T-helper 2 cell treated with Interferon-gamma antibody and Interleukin-4, amounts not matched to agents 5 μg/mL and 100 μg/mL, for 36 hours (primary cell): ENCODE measurements around the gene EXOC3.
"Not testable (repeated sequence)": the region's sequence is repeated elsewhere in the genome, so short reads cannot be mapped to it uniquely, and the experiment has no call there.

Source experiments
- DNase-seq: peaks from one replicate; pipeline ENCODE4 v3.0.0; 2021; ENCODE audit warnings: low spot score
- H3K27ac Mint-ChIP-seq: one replicate; pipeline ENCODE4 v1.8.0; 2021; ENCODE audit warnings: mild to moderate bottlenecking, mixed read lengths
- H3K27me3 Mint-ChIP-seq: one replicate; pipeline ENCODE4 v1.8.0; 2021; ENCODE audit warnings: low read depth, mixed read lengths
- H3K36me3 Mint-ChIP-seq: one replicate; pipeline ENCODE4 v1.8.0; 2021; ENCODE audit warnings: low read depth, mixed read lengths
- H3K4me1 Mint-ChIP-seq: one replicate; pipeline ENCODE4 v1.8.0; 2021; ENCODE audit warnings: low read depth, mixed read lengths
- H3K4me3 Mint-ChIP-seq: one replicate; pipeline ENCODE4 v1.8.0; 2022; ENCODE audit warnings: mild to moderate bottlenecking, moderate library complexity, mixed read lengths
- H3K9me3 Mint-ChIP-seq: one replicate; pipeline ENCODE4 v1.8.0; 2021; ENCODE audit warnings: mixed read lengths

EXOC3 gene

GRCh38 chr5:499233-500209 lies 56.5 kb downstream of the EXOC3 start:
- Mint-ChIP-seq H3K27me3 (peaks cover 9% of the 10 kb centered on the region), H3K9me3 (no peaks in the 10 kb centered on the region), H3K36me3 (no peaks in the 10 kb centered on the region), H3K4me1 (no peaks in the 10 kb centered on the region), H3K27ac (no peak overlapping the region), H3K4me3 (no peak overlapping the region)
- DNase-seq: no peak

- Mint-ChIP-seq H3K27me3 (peaks cover 9% of the 10 kb centered on the region), H3K9me3 (no peaks in the 10 kb centered on the region), H3K4me1 (no peaks in the 10 kb centered on the region), H3K27ac (no peak overlapping the region), H3K4me3 (no peak overlapping the region), H3K36me3 (no peaks in the 10 kb centered on the region)
- DNase-seq: no peak
These were observed 57.5 kb downstream of the EXOC3 start for GRCh38 chr5:500491-500890.

- no peaks in the 10 kb centered on the region for H3K9me3 Mint-ChIP-seq
- H3K4me3 Mint-ChIP-seq: no peak overlapping the region
- H3K36me3 Mint-ChIP-seq: no peaks in the 10 kb centered on the region
- peaks cover 9% of the 10 kb centered on the region for H3K27me3 Mint-ChIP-seq
- DNase-seq: no peak
- no peak overlapping the region for H3K27ac Mint-ChIP-seq
- no peaks in the 10 kb centered on the region for H3K4me1 Mint-ChIP-seq
These were observed 58.3 kb downstream of the EXOC3 start for GRCh38 chr5:501105-501830.

- Mint-ChIP-seq H3K27ac (no peak overlapping the region), H3K9me3 (no peaks in the 10 kb centered on the region), H3K4me1 (no peaks in the 10 kb centered on the region), H3K4me3 (no peak overlapping the region), H3K36me3 (no peaks in the 10 kb centered on the region), H3K27me3 (peaks cover 9% of the 10 kb centered on the region)
- DNase-seq: no peak
These were observed 58.8 kb downstream of the EXOC3 start for GRCh38 chr5:501831-502184.

- H3K27ac Mint-ChIP-seq: no peak overlapping the region
- no peaks in the 10 kb centered on the region for H3K9me3 Mint-ChIP-seq
- DNase-seq: no peak
- no peaks in the 10 kb centered on the region for H3K36me3 Mint-ChIP-seq
- peaks cover 9% of the 10 kb centered on the region for H3K27me3 Mint-ChIP-seq
- no peaks in the 10 kb centered on the region for H3K4me1 Mint-ChIP-seq
- no peak overlapping the region for H3K4me3 Mint-ChIP-seq
These were observed 59.5 kb downstream of the EXOC3 start for GRCh38 chr5:502325-503079.

GRCh38 chr5:504326-505154 lies 61.6 kb downstream of the EXOC3 start:
- Mint-ChIP-seq H3K27ac (no peak overlapping the region), H3K27me3 (peaks cover 9% of the 10 kb centered on the region), H3K4me1 (no peaks in the 10 kb centered on the region), H3K4me3 (no peak overlapping the region), H3K36me3 (no peaks in the 10 kb centered on the region), H3K9me3 (no peaks in the 10 kb centered on the region)
- DNase-seq: no peak

- peaks cover 9% of the 10 kb centered on the region for H3K27me3 Mint-ChIP-seq
- H3K4me1 Mint-ChIP-seq: no peaks in the 10 kb centered on the region
- H3K4me3 Mint-ChIP-seq: no peak overlapping the region
- no peaks in the 10 kb centered on the region for H3K36me3 Mint-ChIP-seq
- DNase-seq: no peak
- H3K27ac Mint-ChIP-seq: no peak overlapping the region
- no peaks in the 10 kb centered on the region for H3K9me3 Mint-ChIP-seq
These were observed 63.1 kb downstream of the EXOC3 start for GRCh38 chr5:505951-506525.

- not testable (repeated sequence) for H3K9me3 Mint-ChIP-seq, H3K27me3 Mint-ChIP-seq, H3K4me1 Mint-ChIP-seq, H3K27ac Mint-ChIP-seq, H3K36me3 Mint-ChIP-seq, H3K4me3 Mint-ChIP-seq, DNase-seq
These were observed 65.1 kb downstream of the EXOC3 start for GRCh38 chr5:507986-508575.

- no peak for DNase-seq
- Mint-ChIP-seq H3K36me3 (no peaks in the 10 kb centered on the region), H3K9me3 (no peaks in the 10 kb centered on the region), H3K27me3 (no peaks in the 10 kb centered on the region), H3K4me1 (no peaks in the 10 kb centered on the region), H3K4me3 (no peak overlapping the region), H3K27ac (no peak overlapping the region)
These were observed 66.7 kb downstream of the EXOC3 start for GRCh38 chr5:509611-510185.

- H3K9me3 Mint-ChIP-seq: no peaks in the 10 kb centered on the region
- no peak overlapping the region for H3K27ac Mint-ChIP-seq
- no peak for DNase-seq
- no peaks in the 10 kb centered on the region for H3K36me3 Mint-ChIP-seq
- peaks cover 5% of the 10 kb centered on the region for H3K27me3 Mint-ChIP-seq
- no peaks in the 10 kb centered on the region for H3K4me1 Mint-ChIP-seq
- H3K4me3 Mint-ChIP-seq: no peak overlapping the region
These were observed 67.5 kb downstream of the EXOC3 start for GRCh38 chr5:510521-510920.

GRCh38 chr5:511476-511875 lies 68.5 kb downstream of the EXOC3 start:
- H3K27me3 Mint-ChIP-seq: peaks cover 5% of the 10 kb centered on the region
- DNase-seq: no peak
- H3K4me3 Mint-ChIP-seq: no peak overlapping the region
- H3K9me3 Mint-ChIP-seq: no peaks in the 10 kb centered on the region
- no peaks in the 10 kb centered on the region for H3K4me1 Mint-ChIP-seq
- H3K27ac Mint-ChIP-seq: no peak overlapping the region
- H3K36me3 Mint-ChIP-seq: no peaks in the 10 kb centered on the region

GRCh38 chr5:513216-514100 lies 70.5 kb downstream of the EXOC3 start:
- no peak overlapping the region for H3K4me3 Mint-ChIP-seq
- no peak for DNase-seq
- no peaks in the 10 kb centered on the region for H3K9me3 Mint-ChIP-seq
- H3K27me3 Mint-ChIP-seq: peaks cover 8% of the 10 kb centered on the region
- no peaks in the 10 kb centered on the region for H3K36me3 Mint-ChIP-seq
- H3K4me1 Mint-ChIP-seq: no peaks in the 10 kb centered on the region
- no peak overlapping the region for H3K27ac Mint-ChIP-seq
